ENCODE results near the gene IGFL2. TPM values are rescaled to one million over a fixed set of nuclear protein-coding genes. Genes with fewer than 3 reads are reported as not detected.
"Not testable (repeated sequence)": the region's sequence is repeated elsewhere in the genome, so short reads cannot be mapped to it uniquely, and the experiment has no call there.

Gene IGFL2
- total RNA-seq, 1 experiment from 2014 or later, result not detected

DNA sequence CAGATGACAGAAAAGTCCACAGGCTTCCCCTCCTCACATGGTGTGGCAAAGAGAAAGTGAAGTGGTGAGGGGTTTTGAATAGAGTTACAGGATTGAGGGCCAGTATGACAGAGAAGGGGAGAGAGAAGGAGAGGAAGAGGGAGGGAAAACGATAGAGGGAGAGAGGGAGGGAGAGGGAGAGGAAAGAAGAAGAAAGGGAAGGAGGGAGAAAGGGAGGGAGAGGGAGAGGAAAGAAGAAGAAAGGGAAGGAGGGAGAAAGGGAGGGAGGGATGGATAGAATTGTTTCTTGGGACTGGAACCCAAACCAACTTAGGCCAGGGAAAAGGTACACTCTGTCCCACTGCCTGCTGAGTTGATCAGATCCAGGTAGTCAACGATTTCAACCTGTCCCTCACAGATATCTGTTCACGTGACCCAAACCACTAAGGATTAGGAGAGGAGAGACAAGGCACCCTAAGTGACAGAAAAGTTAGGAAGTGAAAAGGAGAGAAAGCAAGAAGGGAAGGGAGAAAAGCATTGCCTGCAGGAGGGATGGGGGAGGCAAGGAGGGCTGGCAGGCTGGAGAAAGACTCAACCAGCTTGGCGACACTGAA is 15.4 kb upstream of the IGFL2 start:
- Histone ChIP-seq H3K4me3 (no peak overlapping the region), H3K36me3 (no peaks in the 10 kb centered on the region), H3K27me3 (peaks cover 9% of the 10 kb centered on the region; the same call in 1 of the 2 replicates), H3K9me3 (peaks cover 5% of the 10 kb centered on the region; the same call in 1 of the 2 replicates)
- DNase-seq, result no peak

DNA sequence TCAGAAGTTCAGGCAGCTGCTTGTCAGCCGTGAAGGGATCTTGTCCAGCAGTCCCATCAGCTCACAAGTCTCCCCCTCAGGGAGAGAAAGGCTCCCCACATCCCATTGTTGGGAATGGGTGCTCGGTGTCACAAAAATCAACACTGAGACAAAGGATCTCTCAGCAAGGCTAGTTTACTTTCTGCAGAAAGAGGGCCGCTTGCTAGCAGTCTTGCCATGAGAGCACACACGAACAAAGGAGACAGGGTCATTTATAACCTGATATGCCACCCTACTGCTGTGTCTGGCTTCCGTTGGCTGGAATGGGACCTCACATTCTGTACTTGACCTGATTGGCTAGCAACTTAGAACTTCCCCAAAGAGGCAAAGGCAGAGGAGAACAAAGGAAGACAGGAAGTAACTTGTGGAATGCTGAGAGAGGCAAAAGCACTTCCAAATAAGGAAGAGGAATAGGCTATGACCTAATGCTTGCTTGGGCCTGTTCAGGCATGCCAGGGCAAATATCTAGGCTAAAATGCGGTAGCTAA is 14.9 kb upstream of the IGFL2 start:
- H3K27me3 ChIP-seq, result 0 out of 2 replicates have a peak, but pooled peaks cover 4% of the 10 kb centered on the region
- no peak overlapping the region for H3K4me3 ChIP-seq
- peak; percentile 68 for DNase-seq
- peaks cover 5% of the 10 kb centered on the region; the same call in 1 of the 2 replicates for H3K9me3 ChIP-seq
- no peaks in the 10 kb centered on the region for H3K36me3 ChIP-seq

DNA sequence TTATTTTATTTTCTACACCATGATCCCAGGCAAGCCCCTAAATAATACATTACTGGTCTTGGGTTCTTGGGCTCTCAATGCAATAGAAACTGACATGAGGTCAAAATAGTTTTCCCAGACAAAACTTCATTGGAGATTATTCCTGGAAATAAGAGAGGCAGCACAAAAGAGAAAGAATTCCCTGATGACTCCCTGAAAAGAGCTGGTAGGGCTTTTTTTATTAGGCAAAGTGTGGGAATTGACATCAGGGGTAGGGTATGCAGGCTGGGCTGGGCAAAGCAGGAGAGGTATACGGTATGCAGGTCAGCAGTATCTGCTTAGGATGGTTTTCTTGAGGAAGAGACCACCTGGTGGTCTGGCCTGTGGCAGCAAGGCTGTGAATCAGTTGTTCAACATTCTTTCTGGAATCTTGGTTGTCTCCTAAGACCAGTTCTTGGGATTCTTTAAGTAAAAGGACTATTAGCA is 14.2 kb upstream of the IGFL2 start:
- no peak overlapping the region for H3K4me3 ChIP-seq
- peaks cover 5% of the 10 kb centered on the region; the same call in 1 of the 2 replicates for H3K9me3 ChIP-seq
- H3K36me3 ChIP-seq, result no peaks in the 10 kb centered on the region
- DNase-seq, result no peak
- no peaks in the 10 kb centered on the region for H3K27me3 ChIP-seq

DNA sequence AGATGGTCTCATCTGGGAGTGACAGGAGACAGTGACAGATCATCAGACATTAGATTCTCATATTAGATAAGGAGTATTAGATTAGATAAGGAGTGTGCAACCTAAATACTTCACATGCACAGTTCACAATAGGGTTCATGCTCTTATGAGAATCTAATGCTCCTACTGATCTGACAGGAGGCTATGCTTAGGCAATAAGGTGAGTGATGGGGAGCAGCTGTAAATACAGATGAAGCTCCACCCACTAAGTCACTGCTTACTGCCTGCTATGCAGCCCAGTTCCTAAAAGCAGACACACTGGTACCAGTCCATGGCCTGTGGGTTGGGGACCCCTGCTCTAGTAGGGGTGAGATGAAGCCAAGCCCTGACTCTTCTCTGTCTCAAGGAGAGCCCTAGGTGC is 13.5 kb upstream of the IGFL2 start:
- H3K9me3 ChIP-seq, result peaks cover 5% of the 10 kb centered on the region; the same call in 1 of the 2 replicates
- DNase-seq, result no peak
- H3K4me3 ChIP-seq, result no peak overlapping the region
- no peaks in the 10 kb centered on the region for H3K27me3 ChIP-seq
- no peaks in the 10 kb centered on the region for H3K36me3 ChIP-seq

DNA sequence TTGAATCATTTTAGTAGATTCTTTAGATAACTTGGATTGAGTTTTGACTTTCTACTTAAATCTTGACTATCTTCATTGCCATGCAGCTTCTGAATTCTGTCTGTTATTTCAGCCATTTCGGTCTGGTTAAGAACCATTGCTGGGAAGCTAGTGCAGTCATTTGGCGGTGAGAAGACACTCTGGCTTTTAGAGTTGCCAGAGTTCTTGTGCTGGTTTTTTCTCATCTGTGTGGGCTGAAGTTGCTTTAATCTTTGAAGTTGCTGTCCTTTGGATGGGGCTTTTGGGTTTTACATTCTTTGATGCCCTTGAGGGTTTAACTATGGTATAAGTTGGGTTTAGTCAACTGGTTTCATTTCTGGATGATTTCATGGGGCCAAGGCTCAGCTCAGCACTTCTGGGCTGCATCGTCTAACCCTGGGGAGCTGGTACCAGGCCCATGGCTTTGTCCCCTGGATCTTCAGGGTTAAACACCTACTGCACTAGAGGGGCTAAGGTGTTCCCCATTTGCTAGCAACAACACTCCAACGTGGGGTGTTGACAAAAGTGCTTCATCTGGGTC is 10.0 kb upstream of the IGFL2 start:
- Histone ChIP-seq H3K9me3 (no peaks in the 10 kb centered on the region; the same call in 1 of the 2 replicates), H3K36me3 (no peaks in the 10 kb centered on the region), H3K27me3 (peaks cover 4% of the 10 kb centered on the region; the same call in 1 of the 2 replicates), H3K4me3 (no peak overlapping the region)
- DNase-seq, result no peak

DNA sequence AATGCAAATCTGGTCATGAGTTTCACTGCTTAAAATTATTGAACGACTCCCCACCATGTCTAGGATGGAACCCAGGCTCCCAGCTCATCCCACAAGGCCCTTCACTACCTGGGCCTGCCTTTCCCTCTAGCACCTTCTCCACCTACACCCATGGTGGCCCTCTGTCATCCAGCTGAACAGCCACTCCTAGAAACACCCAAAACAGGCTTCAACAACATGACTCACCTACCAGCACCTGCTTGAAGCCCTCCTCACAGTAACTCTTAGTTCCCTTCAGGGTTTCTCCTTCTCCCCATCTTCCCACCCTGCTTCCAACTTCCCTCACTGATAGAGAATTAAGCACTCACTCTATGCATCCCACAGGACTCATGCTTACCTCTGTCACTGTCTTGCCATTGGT is 6.6 kb upstream of the IGFL2 start:
- Histone ChIP-seq H3K9me3 (no peaks in the 10 kb centered on the region; the same call in 1 of the 2 replicates), H3K27me3 (peaks cover 5% of the 10 kb centered on the region; the same call in 1 of the 2 replicates), H3K36me3 (no peaks in the 10 kb centered on the region), H3K4me3 (no peak overlapping the region)
- DNase-seq, result no peak

DNA sequence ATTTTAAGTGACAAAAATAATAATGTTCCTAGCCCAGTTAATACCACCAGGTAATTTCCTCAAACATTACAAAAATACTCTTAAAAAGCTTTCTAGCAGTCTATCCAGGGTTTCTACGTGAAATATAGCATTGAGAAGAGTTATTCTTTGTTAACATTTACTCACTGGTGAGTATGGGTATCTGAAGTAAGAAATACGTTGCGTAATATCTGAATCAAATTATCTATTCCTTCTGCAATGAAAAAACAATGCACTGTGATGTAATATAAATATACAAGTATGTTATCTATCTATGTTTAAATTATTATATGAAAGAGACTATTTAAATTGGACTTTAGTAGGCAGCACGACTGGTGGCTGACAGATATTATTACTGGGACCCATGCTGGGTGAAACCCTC is 5.7 kb upstream of the IGFL2 start:
- H3K9me3 ChIP-seq, result no peaks in the 10 kb centered on the region; the same call in 1 of the 2 replicates
- no peak overlapping the region for H3K4me3 ChIP-seq
- H3K36me3 ChIP-seq, result no peaks in the 10 kb centered on the region
- no peak for DNase-seq
- peaks cover 10% of the 10 kb centered on the region for H3K27me3 ChIP-seq

DNA sequence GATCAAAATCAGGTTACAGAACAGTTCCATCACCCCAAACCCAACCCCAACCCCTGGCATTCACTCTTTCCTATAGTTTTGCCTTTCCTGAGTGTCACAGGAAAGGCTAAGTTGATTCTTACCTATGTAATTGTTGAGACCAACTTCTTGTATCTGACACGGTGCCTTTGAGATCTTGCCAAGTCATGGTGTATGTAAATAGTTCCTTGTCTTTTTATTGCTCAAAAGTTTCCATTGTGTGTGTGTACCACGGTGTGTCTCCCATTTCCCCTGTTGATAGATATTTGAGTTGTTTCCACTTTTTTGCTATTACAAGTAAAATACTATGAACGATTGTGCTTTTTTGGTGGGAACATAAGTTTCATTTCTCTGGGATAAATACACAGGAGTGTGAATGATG is 3.3 kb upstream of the IGFL2 start:
- no peak for DNase-seq
- H3K36me3 ChIP-seq, result no peaks in the 10 kb centered on the region
- H3K27me3 ChIP-seq, result peaks cover 20% of the 10 kb centered on the region
- no peaks in the 10 kb centered on the region; the same call in 1 of the 2 replicates for H3K9me3 ChIP-seq
- no peak overlapping the region for H3K4me3 ChIP-seq

DNA sequence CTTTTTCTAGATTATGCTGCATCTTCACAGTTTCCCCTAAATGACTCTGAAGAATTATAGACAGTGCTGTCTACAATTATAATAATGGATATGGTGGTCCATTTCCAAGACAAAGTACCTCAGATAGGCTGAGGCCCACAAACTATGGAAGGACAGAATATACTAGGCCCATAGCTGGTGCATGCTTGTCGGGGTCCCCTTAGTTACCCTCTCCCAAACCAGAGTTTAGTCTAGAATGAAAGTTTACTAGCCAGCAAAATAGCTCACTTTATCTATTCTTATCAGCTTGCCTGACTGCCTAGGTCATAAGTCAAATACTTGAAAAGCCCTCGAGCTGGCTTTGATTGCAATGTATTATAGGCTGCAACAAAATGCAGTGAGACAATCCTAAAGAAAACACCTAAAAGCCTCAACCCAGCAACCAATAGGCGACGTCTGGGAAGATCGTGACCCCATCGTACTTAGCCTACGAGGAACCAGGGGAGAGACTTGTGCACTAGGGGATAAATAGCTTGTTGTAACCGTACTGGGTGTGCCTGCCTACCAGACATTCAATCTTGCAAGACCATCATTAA is 785 bp upstream of the IGFL2 start:
- Histone ChIP-seq H3K27me3 (peaks cover 43% of the 10 kb centered on the region), H3K9me3 (no peaks in the 10 kb centered on the region; the same call in 1 of the 2 replicates), H3K36me3 (no peaks in the 10 kb centered on the region), H3K4me3 (no peak overlapping the region)
- DNase-seq, result no peak

DNA sequence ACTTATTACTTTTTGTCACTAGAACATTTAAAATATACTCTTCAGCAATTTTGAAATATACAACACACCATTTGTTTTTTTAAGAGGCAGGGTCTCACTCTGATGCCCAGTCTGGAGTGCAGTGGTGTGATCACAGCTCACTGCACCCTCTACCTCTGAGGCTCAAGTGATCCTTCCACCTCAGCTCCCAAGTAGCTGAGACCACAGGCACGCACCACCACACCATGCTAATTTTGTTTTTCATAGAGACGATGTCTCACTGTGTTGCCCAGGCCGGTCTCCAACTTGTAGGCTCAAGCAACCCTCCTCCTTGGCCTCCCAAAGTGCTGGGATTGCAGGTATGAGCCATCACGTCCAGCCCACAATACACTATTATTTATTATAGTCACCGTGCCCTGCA is 2.6 kb downstream of the IGFL2 start:
- no peak overlapping the region for H3K4me3 ChIP-seq
- no peaks in the 10 kb centered on the region for H3K36me3 ChIP-seq
- H3K27me3 ChIP-seq, result peaks cover 61% of the 10 kb centered on the region
- no peak for DNase-seq
- H3K9me3 ChIP-seq, result no peaks in the 10 kb centered on the region; the same call in 1 of the 2 replicates

DNA sequence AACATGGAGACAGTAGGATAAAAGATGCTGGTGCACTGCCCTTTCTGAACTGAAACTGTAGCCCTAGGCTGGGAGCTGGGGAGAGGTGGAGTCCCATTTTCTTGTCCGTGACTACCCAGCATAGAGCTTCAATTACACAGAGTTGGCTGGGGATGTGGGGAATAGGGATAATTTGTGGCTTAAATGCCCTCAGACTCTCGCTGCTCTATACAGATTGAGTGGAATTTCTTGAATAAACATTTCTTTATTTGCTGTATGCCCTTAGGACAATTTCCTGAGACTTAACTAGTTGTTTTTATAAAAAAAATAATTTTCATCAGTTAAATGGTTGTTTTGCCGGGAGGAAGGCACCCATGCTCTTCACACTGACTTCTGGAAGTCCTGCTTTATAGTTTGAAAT is 7.2 kb downstream of the IGFL2 start:
- H3K9me3 ChIP-seq, result no peaks in the 10 kb centered on the region
- no peak for DNase-seq
- H3K27me3 ChIP-seq, result peaks cover 64% of the 10 kb centered on the region

DNA sequence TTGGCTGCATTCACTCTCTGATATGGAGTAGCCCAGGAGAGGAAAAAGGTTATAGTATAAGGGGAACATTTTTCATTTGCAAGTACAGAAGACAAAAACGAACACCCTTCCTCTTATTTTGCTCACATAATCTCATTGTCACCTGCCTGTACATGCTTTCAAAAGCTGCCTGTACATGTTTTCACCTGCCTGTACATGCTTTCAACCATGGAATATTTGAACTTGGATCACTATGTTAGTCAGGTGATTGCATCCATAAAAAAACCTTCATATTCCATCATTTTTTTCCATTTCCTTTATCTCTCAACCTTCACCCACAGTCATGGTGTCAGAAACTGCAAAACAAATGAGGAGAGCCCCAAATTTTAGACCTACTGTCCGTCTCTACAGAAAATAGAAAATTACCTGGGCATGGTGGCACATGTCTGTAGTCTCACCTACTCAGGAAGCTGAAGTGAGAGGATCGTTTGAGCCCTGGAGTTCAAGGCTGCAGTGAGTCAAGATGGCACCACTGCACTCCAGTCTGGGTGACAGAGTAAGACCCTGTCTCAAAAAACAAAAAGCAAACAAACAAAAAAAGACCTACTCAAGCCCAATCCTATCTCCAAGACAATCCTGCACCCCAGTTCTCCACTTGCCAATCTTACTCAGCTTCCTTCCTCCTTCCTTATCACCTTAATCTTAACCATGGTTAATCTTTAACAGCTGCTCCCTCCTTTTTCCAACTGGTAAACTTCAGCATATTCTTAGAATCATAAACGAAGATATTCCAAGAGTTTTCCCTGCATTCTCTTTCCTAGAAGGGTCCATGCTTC is 11.6 kb downstream of the IGFL2 start:
- no peak for DNase-seq
- Histone ChIP-seq H3K27me3 (peaks cover 30% of the 10 kb centered on the region), H3K4me3 (no peak overlapping the region), H3K9me3 (peaks cover 16% of the 10 kb centered on the region), H3K36me3 (no peaks in the 10 kb centered on the region)

More for the DNA sequence above, 7.2 kb downstream of the IGFL2 start:
- Histone ChIP-seq H3K4me3 (no peak overlapping the region), H3K36me3 (no peaks in the 10 kb centered on the region)

DNA sequence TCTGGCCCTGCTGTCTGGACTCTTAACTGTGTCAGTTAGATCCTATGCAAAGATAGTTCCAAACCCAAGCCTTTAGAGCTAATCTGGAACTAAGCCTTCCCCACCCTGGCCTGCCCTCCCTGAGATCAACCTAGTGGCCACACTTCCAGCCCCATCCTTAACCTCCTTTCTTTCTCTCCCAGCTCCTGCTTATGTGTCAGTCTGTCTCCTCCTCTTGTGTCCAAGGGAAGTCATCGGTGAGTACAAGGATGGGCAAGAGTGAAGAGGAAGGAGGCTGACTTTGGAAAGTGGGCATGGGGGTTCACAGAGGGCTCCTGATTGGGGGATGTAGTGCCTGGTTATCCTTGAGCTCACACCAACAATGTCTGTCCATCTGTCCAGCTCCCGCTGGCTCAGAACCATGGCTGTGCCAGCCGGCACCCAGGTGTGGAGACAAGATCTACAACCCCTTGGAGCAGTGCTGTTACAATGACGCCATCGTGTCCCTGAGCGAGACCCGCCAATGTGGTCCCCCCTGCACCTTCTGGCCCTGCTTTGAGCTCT is 12.3 kb downstream of the IGFL2 start:
- H3K27me3 ChIP-seq, result peaks cover 24% of the 10 kb centered on the region
- peaks cover 16% of the 10 kb centered on the region for H3K9me3 ChIP-seq
- no peak for DNase-seq
- H3K36me3 ChIP-seq, result no peaks in the 10 kb centered on the region
- H3K4me3 ChIP-seq, result no peak overlapping the region

DNA sequence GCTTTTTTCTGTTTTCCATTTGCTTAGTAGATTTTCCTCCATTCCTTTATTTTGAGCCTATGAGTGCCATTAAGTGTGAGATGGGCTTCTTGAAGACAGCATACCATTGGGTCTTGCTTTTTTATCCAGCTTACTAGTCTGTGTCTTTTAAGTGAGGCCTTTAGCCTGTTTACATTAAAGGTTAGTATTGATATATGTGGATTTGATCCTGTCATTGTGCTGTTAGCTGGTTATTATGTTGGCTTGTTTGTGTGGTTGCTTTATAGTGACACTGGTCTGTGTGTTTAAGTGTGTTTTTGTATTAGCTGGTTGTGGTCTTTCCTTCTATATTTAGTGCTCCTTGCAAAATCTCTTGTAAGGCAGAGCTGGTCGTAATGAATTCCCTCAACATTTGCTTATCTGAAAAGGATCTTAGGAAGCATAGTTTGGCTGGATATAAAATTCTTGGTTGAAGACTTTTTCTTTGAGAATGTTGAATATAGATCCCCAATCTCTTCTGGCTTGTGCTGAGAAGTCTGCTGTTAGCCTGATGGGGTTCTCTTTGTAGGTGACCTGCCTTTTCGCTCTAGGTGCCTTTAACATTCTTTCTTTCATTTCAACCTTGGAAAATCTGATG is 13.7 kb downstream of the IGFL2 start:
- H3K27me3 ChIP-seq, result peaks cover 12% of the 10 kb centered on the region
- not testable (repeated sequence) for H3K4me3 ChIP-seq, DNase-seq, H3K36me3 ChIP-seq
- peaks cover 16% of the 10 kb centered on the region for H3K9me3 ChIP-seq

DNA sequence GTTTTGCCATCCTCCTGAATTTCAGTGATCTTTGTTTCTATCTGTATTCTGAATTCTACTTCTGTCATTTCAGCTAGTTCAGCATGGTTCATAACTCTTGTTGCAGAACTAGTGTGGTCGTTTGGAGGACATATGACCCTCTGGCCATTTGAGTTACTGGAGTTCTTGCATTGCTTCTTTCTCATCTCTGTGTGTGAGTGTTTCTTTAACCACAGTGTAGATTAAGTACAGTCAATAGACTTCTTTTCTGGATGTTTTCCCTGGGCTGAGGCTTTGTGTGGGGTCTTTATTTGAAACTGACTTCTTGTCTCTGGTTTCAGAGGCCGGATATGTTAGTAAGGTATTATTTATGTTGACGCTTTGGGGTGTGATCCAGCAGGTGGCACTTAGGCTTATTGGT is 14.7 kb downstream of the IGFL2 start:
- H3K4me3 ChIP-seq, result no peak overlapping the region
- H3K27me3 ChIP-seq, result peaks cover 3% of the 10 kb centered on the region
- no peaks in the 10 kb centered on the region for H3K36me3 ChIP-seq
- DNase-seq, result no peak
- peaks cover 16% of the 10 kb centered on the region for H3K9me3 ChIP-seq

DNA sequence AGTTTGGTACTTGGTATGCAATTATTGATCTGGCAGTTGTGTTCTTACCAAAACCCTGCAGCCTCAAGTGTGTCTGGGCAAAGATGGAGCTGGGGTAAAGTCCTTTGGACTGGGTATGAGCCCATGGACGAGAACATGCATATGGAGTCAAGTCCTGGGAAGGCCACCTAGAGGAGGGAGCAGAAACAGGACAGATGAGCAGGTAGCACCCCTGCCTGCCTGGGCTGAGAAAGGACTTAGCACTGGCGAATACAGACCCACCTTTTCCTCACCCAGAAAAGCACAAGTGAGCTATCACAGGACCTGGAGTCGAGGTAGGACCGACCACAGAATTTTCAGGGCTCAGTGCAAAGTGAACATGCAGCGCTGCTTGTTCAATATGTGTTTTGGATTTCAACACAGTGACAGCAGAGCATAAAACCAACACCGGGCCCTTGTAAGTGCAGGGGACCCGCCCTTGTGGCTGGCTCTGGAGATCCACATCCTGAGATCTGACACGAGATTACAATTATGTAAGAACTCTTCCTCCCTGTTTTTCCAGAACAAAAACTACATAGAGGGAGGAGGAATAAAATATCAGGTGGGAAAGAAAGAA is 25.9 kb downstream of the IGFL2 start:
- Histone ChIP-seq H3K27me3 (peaks cover 39% of the 10 kb centered on the region), H3K4me3 (no peak overlapping the region), H3K36me3 (no peaks in the 10 kb centered on the region), H3K9me3 (peaks cover 3% of the 10 kb centered on the region; the same call in 1 of the 2 replicates)
- no peak for DNase-seq

Measured in MG63 (cell line).